Caco-2 (cell line): ENCODE measurements around the gene CISH. TPM values are rescaled to one million over a fixed set of nuclear protein-coding genes. Genes with fewer than 3 reads are reported as not detected.

Experiments
- BruUV-seq: library from RNA; stranded (reverse); fragments of 400-500 nt; replicated peaks from 2 replicates; lab custom pipeline; 2021; lab: Mats Ljungman, UMichigan
- CTCF ChIA-PET: fragments of 300-600 bp; sonication (Branson Sonifier 250); formaldehyde crosslinking; loops from one replicate; lab custom pipeline; 2022; ENCODE audit warnings: antibody characterized with exemption; lab: Charles Lee
- POLR2A ChIA-PET: fragments of 300-600 bp; sonication (Branson Sonifier 250); formaldehyde crosslinking; loops from one replicate; lab custom pipeline; 2022; ENCODE audit warnings: antibody characterized with exemption; lab: Charles Lee
- DNase-seq, 2 experiments: peaks; one replicate each; pipeline versions ENCODE4 v3.0.0 to v3.0.0-alpha.2; 2020 to 2022
- H3K27me3 ChIP-seq: replicated peaks from 2 replicates; pipeline ENCODE4 v1.6.0; 2011; ENCODE audit warnings: low read length; ENCODE audit not compliant: control insufficient read depth, insufficient read depth
- H3K36me3 ChIP-seq: 2 replicates; pipeline ENCODE4 v1.5.1; 2011; ENCODE audit warnings: low read length; ENCODE audit not compliant: control insufficient read depth, insufficient read depth
- H3K4me1 ChIP-seq: fragments of 250-450 bp; sonication (Bioruptor Pico); 2 replicates; pipeline ENCODE4 v1.5.1; 2020; ENCODE audit warnings: mild to moderate bottlenecking
- H3K4me3 ChIP-seq: 2 replicates; pipeline ENCODE4 v1.5.1; 2011; ENCODE audit warnings: low read depth, mild to moderate bottlenecking, control low read depth, low read length
- H3K9me3 ChIP-seq: fragments of 250-450 bp; sonication (Bioruptor Pico); 2 replicates; pipeline ENCODE4 v1.5.1; 2020; ENCODE audit warnings: mild to moderate bottlenecking, moderate library complexity
- H3K27ac Mint-ChIP-seq: one replicate; pipeline ENCODE4 v1.8.0; 2022; ENCODE audit warnings: mixed read lengths; ENCODE audit not compliant: unreplicated experiment
- H3K27me3 Mint-ChIP-seq: one replicate; pipeline ENCODE4 v1.8.0; 2022; ENCODE audit warnings: mixed read lengths; ENCODE audit not compliant: insufficient read depth, unreplicated experiment
- H3K36me3 Mint-ChIP-seq: one replicate; pipeline ENCODE4 v1.8.0; 2022; ENCODE audit warnings: mild to moderate bottlenecking, mixed read lengths; ENCODE audit not compliant: insufficient read depth, unreplicated experiment
- H3K4me1 Mint-ChIP-seq: one replicate; pipeline ENCODE4 v1.8.0; 2022; ENCODE audit warnings: low read depth, mixed read lengths; ENCODE audit not compliant: unreplicated experiment
- H3K4me3 Mint-ChIP-seq: one replicate; pipeline ENCODE4 v1.8.0; 2022; ENCODE audit warnings: mild to moderate bottlenecking, moderate library complexity, mixed read lengths; ENCODE audit not compliant: unreplicated experiment
- H3K9me3 Mint-ChIP-seq: one replicate; pipeline ENCODE4 v1.8.0; 2022; ENCODE audit warnings: mixed read lengths; ENCODE audit not compliant: unreplicated experiment
- intact Hi-C: fragments of 100-400 bp; cut with micrococcal nuclease; formaldehyde crosslinking; loops from one replicate; pipeline ENCODE4 v1.10.0; 2022; ENCODE audit not compliant: unreplicated experiment
- total RNA-seq: library from RNA; stranded (reverse); gene quantifications from 2 replicates; pipeline ENCODE4 v1.2.3, GENCODE V29; 2022
- TF ChIP-seq, protein P1 (sequence below), 2 experiments: fragments of 200-600 bp in 1 of 2; IDR thresholded peaks; 1 replicate in 1 of 2; 2 replicates in 1 of 2; pipeline versions ENCODE4 v1.5.1 to v1.8.0; 2011 to 2022; ENCODE audit warnings: antibody characterized with exemption in 1 of 2, control low read depth in 1 of 2, inconsistent platforms in 1 of 2, low read depth in 1 of 2, low read length in 1 of 2, mild to moderate bottlenecking in 1 of 2, moderate library complexity in 1 of 2; ENCODE audit not compliant: insufficient read depth in 1 of 2, severe bottlenecking in 1 of 2, unreplicated experiment in 1 of 2

The CISH gene
- total RNA-seq, 1 experiment from 2014 or later: 2.9 TPM

DNA sequence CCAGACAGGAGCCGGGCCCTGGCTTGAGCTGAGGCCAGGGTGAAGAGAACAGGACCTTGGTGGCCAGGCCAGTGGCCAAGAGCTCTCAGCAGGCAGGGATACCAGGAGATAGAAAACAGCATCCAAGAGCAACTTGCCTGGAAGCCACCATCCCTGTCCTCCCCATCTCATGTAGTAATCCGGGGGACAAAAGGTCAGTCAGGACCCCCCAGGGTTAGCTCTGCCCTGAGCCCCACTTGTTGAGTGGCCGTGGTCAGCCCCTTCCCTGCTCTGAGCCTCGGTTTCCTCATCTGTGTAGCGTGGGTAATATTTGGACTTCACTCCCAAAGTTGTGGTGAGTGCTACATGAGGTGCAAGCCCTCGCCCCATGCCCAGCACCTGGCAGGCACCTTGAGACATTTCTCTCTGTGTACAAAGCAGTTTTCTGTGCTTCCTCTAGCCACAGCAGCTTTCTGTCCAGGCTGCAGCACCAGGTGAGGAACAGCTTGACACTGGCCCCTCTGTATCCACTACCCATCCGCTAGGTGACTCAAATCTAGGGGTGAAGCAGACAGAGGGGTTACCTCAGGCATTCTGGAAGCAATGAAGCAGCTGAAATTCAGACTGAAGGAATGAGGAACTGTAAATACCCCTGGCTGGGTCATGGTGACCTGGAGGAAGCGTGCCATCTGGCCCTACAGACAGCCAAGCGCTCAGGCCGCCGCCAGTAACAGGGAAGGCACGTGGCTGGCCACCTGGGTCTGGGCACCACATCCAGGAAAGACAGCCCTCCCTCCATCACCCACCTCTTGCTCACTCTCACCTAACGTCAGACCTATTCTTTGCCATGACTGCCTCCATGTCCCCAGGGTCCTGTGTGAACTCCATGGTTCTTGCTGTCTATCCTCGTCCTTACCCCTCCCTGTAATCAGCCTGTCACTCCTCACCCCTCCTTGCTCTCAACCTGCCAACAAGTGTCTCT, 6.7 kb downstream of the CISH start:
- H3K4me3 ChIP-seq: no peak overlapping the region
- TF ChIP-seq, protein P1, sequence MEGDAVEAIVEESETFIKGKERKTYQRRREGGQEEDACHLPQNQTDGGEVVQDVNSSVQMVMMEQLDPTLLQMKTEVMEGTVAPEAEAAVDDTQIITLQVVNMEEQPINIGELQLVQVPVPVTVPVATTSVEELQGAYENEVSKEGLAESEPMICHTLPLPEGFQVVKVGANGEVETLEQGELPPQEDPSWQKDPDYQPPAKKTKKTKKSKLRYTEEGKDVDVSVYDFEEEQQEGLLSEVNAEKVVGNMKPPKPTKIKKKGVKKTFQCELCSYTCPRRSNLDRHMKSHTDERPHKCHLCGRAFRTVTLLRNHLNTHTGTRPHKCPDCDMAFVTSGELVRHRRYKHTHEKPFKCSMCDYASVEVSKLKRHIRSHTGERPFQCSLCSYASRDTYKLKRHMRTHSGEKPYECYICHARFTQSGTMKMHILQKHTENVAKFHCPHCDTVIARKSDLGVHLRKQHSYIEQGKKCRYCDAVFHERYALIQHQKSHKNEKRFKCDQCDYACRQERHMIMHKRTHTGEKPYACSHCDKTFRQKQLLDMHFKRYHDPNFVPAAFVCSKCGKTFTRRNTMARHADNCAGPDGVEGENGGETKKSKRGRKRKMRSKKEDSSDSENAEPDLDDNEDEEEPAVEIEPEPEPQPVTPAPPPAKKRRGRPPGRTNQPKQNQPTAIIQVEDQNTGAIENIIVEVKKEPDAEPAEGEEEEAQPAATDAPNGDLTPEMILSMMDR (IDR thresholded peaks at IDR 0.05; ENCODE audit: insufficient read depth in 1 of 2, low read depth in 1 of 2, low read length in 1 of 2, severe bottlenecking in 1 of 2, unreplicated experiment in 1 of 2): no peak
- CTCF ChIA-PET: interaction anchor here (0.6 to 1.0 kb wide), 2 partner anchors 34 to 795 kb away, joined by 3 read pairs; no protein-coding TSS in a partner anchor
- Mint-ChIP-seq H3K27me3 (no peaks in the 10 kb centered on the region), H3K36me3 (peaks cover 4% of the 10 kb centered on the region), H3K27ac (no peak overlapping the region), H3K9me3 (no peaks in the 10 kb centered on the region), H3K4me1 (peaks cover 18% of the 10 kb centered on the region), H3K4me3 (no peak overlapping the region)
- no peaks in the 10 kb centered on the region for H3K27me3 ChIP-seq
- no peak for DNase-seq
- H3K9me3 ChIP-seq: no peaks in the 10 kb centered on the region
- no TSS peak for BruUV-seq
- no peaks in the 10 kb centered on the region for H3K36me3 ChIP-seq
- H3K4me1 ChIP-seq: peaks cover 36% of the 10 kb centered on the region
- POLR2A ChIA-PET: no interaction called here
- intact Hi-C loops: no loop called here

GRCh38 chr3:50604110-50604621, 7.4 kb downstream of the CISH start:
- TF ChIP-seq, protein P1 (IDR thresholded peaks at IDR 0.05; ENCODE audit: insufficient read depth in 1 of 2, low read depth in 1 of 2, low read length in 1 of 2, severe bottlenecking in 1 of 2, unreplicated experiment in 1 of 2): no peak
- DNase-seq: no peak
- Histone ChIP-seq H3K36me3 (no peaks in the 10 kb centered on the region), H3K4me1 (peaks cover 37% of the 10 kb centered on the region), H3K9me3 (no peaks in the 10 kb centered on the region), H3K4me3 (no peak overlapping the region), H3K27me3 (no peaks in the 10 kb centered on the region)
- intact Hi-C loops: no loop called here
- Mint-ChIP-seq H3K4me3 (no peak overlapping the region), H3K9me3 (no peaks in the 10 kb centered on the region), H3K4me1 (peaks cover 20% of the 10 kb centered on the region), H3K27me3 (no peaks in the 10 kb centered on the region), H3K27ac (no peak overlapping the region), H3K36me3 (peaks cover 4% of the 10 kb centered on the region)
- BruUV-seq: no TSS peak
- CTCF ChIA-PET: interaction anchor here (0.6 kb wide), 1 partner anchor 795 kb away, joined by 3 read pairs; no protein-coding TSS in a partner anchor
- POLR2A ChIA-PET: no interaction called here

GRCh38 chr3:50603261-50604109, 8.1 kb downstream of the CISH start:
- no peak overlapping the region for H3K4me3 Mint-ChIP-seq
- Histone ChIP-seq H3K36me3 (no peaks in the 10 kb centered on the region), H3K4me1 (peaks cover 37% of the 10 kb centered on the region), H3K9me3 (no peaks in the 10 kb centered on the region), H3K4me3 (no peak overlapping the region), H3K27me3 (no peaks in the 10 kb centered on the region)
- H3K36me3 Mint-ChIP-seq: peaks cover 4% of the 10 kb centered on the region
- ChIA-PET POLR2A (interaction anchor here (2.6 kb wide), 1 partner anchor 35 kb away, joined by 12 read pairs; the partner anchor contains the start of gene HEMK1), CTCF (interaction anchor here (0.6 to 3.2 kb wide), 3 partner anchors 8 to 344 kb away, joined by 3 to 19 read pairs (median 8); partner anchors contain the start of gene CISH)
- peaks cover 20% of the 10 kb centered on the region for H3K4me1 Mint-ChIP-seq
- H3K9me3 Mint-ChIP-seq: no peaks in the 10 kb centered on the region
- BruUV-seq: no TSS peak
- H3K27me3 Mint-ChIP-seq: no peaks in the 10 kb centered on the region
- intact Hi-C loops: no loop called here
- no peak for DNase-seq
- peak overlapping the region; percentile 98 for H3K27ac Mint-ChIP-seq
- TF ChIP-seq, protein P1 (IDR thresholded peaks at IDR 0.05; ENCODE audit: insufficient read depth in 1 of 2, low read depth in 1 of 2, low read length in 1 of 2, severe bottlenecking in 1 of 2, unreplicated experiment in 1 of 2): no peak
